Neutrophil (primary cell): ENCODE data around the gene IKZF3.

Experiments
- H3K27ac ChIP-seq: fragments of 200-600 bp; sonication (generic); 2 replicates; pipeline ENCODE4 v1.5.1; 2016; ENCODE audit warnings: mild to moderate bottlenecking, moderate library complexity
- H3K27me3 ChIP-seq: fragments of 200-600 bp; sonication (generic); 2 replicates; pipeline ENCODE4 v1.6.0; 2016; ENCODE audit warnings: mild to moderate bottlenecking
- H3K36me3 ChIP-seq: fragments of 200-600 bp; sonication (generic); 2 replicates; pipeline ENCODE4 v1.5.1; 2017
- H3K4me1 ChIP-seq, 2 experiments: fragments of 200-600 bp in 1 of 2; sonication (generic) in 1 of 2; 1 replicate in 1 of 2; 2 replicates in 1 of 2; pipeline versions ENCODE4 v1.5.1 to v1.6.1; 2013 to 2016; ENCODE audit warnings: low read depth in 1 of 2, low read length in 1 of 2, mild to moderate bottlenecking in 1 of 2, moderate library complexity in 1 of 2; ENCODE audit not compliant: control insufficient read depth in 1 of 2, insufficient read depth in 1 of 2
- H3K4me3 ChIP-seq, 2 experiments: fragments of 200-600 bp in 1 of 2; sonication (generic) in 1 of 2; 1 replicate in 1 of 2; 2 replicates in 1 of 2; pipeline ENCODE4 v1.5.1; 2013 to 2016; ENCODE audit warnings: low read depth in 1 of 2, low read length in 1 of 2, mild to moderate bottlenecking in 1 of 2, moderate library complexity in 1 of 2
- H3K9me3 ChIP-seq: fragments of 200-600 bp; sonication (generic); 2 replicates; pipeline ENCODE4 v1.5.1; 2016
- TF ChIP-seq, protein P1 (sequence below): fragments of 200-600 bp; sonication (generic); IDR thresholded peaks from 2 replicates; pipeline ENCODE4 v1.5.1; 2016; ENCODE audit warnings: antibody characterized with exemption

Gene IKZF3

DNA sequence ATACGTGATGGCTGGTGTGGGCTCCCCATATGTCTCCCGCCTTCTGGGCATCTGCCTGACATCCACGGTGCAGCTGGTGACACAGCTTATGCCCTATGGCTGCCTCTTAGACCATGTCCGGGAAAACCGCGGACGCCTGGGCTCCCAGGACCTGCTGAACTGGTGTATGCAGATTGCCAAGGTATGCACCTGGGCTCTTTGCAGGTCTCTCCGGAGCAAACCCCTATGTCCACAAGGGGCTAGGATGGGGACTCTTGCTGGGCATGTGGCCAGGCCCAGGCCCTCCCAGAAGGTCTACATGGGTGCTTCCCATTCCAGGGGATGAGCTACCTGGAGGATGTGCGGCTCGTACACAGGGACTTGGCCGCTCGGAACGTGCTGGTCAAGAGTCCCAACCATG is 139.4 kb downstream of the IKZF3 start:
- Histone ChIP-seq H3K27ac (no peak overlapping the region), H3K4me3 (no peak overlapping the region), H3K9me3 (no peaks in the 10 kb centered on the region), H3K27me3 (no peaks in the 10 kb centered on the region), H3K4me1 (peaks cover 5 to 8% of the 10 kb centered on the region in 2 experiments), H3K36me3 (peaks cover 33% of the 10 kb centered on the region)
- TF ChIP-seq, protein P1, sequence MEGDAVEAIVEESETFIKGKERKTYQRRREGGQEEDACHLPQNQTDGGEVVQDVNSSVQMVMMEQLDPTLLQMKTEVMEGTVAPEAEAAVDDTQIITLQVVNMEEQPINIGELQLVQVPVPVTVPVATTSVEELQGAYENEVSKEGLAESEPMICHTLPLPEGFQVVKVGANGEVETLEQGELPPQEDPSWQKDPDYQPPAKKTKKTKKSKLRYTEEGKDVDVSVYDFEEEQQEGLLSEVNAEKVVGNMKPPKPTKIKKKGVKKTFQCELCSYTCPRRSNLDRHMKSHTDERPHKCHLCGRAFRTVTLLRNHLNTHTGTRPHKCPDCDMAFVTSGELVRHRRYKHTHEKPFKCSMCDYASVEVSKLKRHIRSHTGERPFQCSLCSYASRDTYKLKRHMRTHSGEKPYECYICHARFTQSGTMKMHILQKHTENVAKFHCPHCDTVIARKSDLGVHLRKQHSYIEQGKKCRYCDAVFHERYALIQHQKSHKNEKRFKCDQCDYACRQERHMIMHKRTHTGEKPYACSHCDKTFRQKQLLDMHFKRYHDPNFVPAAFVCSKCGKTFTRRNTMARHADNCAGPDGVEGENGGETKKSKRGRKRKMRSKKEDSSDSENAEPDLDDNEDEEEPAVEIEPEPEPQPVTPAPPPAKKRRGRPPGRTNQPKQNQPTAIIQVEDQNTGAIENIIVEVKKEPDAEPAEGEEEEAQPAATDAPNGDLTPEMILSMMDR: no peak

GRCh38 chr17:39722965-39723848 is 140.9 kb downstream of the IKZF3 start:
- Histone ChIP-seq H3K27ac (no peak overlapping the region), H3K9me3 (no peaks in the 10 kb centered on the region), H3K4me3 (no peak overlapping the region), H3K27me3 (no peaks in the 10 kb centered on the region), H3K36me3 (peaks cover 18% of the 10 kb centered on the region), H3K4me1 (no peaks in the 10 kb centered on the region)
- TF ChIP-seq, protein P1: no peak

DNA sequence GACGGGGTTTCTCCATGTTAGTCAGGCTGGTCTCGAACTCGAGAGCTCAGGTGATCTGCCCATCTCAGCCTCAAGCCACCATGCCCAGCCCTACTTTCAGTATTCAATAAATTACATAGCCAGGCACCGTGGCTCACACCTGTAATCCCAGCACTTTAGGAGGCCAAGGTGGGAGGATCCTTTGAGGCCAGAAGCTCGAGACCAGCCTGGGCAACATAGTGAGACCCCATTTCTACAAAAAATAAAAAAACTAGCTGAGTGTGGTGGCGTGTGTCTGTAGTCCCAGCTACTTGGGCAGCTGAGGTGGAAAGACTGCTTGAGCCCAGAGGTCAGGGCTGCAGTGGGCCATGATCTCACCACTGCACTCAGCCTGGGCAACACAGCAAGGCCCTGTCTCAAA is 142.0 kb downstream of the IKZF3 start:
- Histone ChIP-seq H3K4me1 (no peaks in the 10 kb centered on the region), H3K36me3 (peaks cover 7% of the 10 kb centered on the region), H3K27me3 (no peaks in the 10 kb centered on the region), H3K4me3 (no peak overlapping the region), H3K27ac (no peak overlapping the region), H3K9me3 (no peaks in the 10 kb centered on the region)
- TF ChIP-seq, protein P1: no peak

DNA sequence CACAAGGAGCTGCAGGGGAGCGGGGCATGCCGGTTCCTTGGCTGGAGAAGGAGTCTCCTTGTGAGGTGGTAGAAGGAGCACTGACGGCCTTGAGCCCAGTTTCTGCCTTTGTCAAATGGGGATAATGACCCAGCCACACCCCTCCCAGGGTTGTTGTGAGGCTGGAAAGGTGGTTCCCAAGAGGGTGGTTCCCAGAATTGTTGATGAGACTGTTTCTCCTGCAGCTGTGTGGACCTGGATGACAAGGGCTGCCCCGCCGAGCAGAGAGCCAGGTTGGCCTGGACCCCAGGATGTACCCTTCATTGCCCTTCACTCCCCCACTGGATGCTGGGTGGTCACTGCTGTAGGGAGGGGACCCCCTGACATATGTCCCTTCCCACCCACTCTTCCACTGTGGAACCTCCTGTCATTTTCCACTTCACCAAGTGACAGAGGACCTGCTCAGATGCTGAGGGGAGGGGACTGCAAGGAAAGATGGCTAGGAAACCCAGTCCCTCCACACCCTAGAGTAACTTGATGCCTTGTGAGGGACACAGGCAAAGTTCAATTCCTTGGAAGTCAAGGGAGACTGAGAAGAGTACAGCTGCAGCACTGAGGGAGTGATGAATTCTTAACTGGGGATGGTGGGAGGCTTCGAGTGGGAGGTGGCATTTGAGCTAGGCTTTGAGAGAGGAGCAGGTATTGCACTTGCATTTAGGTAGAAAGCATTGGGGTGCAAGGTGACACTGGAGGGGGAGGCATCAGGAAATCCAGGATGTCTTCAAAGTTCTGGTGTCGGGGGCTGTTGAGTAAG is 144.4 kb downstream of the IKZF3 start:
- TF ChIP-seq, protein P1: no peak
- no peaks in the 10 kb centered on the region for H3K9me3 ChIP-seq
- H3K36me3 ChIP-seq: no peaks in the 10 kb centered on the region
- no peaks in the 10 kb centered on the region for H3K4me1 ChIP-seq
- no peak overlapping the region for H3K27ac ChIP-seq
- H3K27me3 ChIP-seq: no peaks in the 10 kb centered on the region
- H3K4me3 ChIP-seq: no peak overlapping the region

DNA sequence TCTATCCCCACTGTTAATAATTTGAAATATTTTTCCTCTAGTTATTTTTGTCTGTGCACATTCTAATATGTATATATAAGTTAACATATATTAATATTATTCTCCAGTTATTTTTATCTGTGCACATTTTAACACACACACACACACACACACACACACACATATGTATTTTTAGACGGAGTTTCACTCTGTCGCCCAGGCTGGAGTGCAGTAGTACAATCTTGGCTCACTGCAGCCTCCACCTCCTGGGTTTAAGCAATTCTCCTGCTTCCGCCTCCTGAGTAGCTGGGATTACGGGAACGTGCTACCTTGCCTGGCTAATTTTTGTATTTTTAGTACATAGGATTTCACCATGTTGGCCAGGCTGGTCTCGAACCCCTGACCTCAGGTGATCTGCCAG is 146.5 kb downstream of the IKZF3 start:
- H3K36me3 ChIP-seq: no peaks in the 10 kb centered on the region
- TF ChIP-seq, protein P1: no peak
- no peaks in the 10 kb centered on the region for H3K27me3 ChIP-seq
- no peaks in the 10 kb centered on the region for H3K4me1 ChIP-seq
- no peak overlapping the region for H3K4me3 ChIP-seq
- H3K9me3 ChIP-seq: no peaks in the 10 kb centered on the region
- no peak overlapping the region for H3K27ac ChIP-seq
